H9 (cell line): ENCODE measurements around the gene KRT24. TPM values are rescaled to one million over a fixed set of nuclear protein-coding genes. Genes with fewer than 3 reads are reported as not detected.

Experiments used
- DNase-seq: peaks from one replicate; pipeline ENCODE4 v3.0.0-alpha.2; 2017
- H2AFZ ChIP-seq: one replicate; pipeline ENCODE4 v1.6.1; 2013; ENCODE audit warnings: mild to moderate bottlenecking, low read length, control low read depth, moderate library complexity
- H2AK5ac ChIP-seq: 2 replicates; pipeline ENCODE4 v1.6.1; 2013; ENCODE audit warnings: low read length, control low read depth, mixed read lengths; ENCODE audit not compliant: insufficient read length
- H2BK120ac ChIP-seq: one replicate; pipeline ENCODE4 v1.6.1; 2013; ENCODE audit warnings: low read depth, mild to moderate bottlenecking, low read length, control low read depth, inconsistent platforms; ENCODE audit not compliant: poor library complexity, severe bottlenecking
- H2BK12ac ChIP-seq: 2 replicates; pipeline ENCODE4 v1.6.1; 2013; ENCODE audit warnings: low read length, control low read depth, mixed read lengths, low read depth; ENCODE audit not compliant: insufficient read length
- H2BK15ac ChIP-seq: 2 replicates; pipeline ENCODE4 v1.6.1; 2013; ENCODE audit warnings: low read depth, low read length, control low read depth
- H2BK20ac ChIP-seq: one replicate; pipeline ENCODE4 v1.6.1; 2013; ENCODE audit warnings: low read depth, mild to moderate bottlenecking, low read length, control low read depth, inconsistent platforms; ENCODE audit not compliant: poor library complexity, severe bottlenecking
- H2BK5ac ChIP-seq: 2 replicates; pipeline ENCODE4 v1.6.1; 2013; ENCODE audit warnings: low read length, control low read depth, mixed read lengths; ENCODE audit not compliant: insufficient read length
- H3K14ac ChIP-seq: 2 replicates; pipeline ENCODE4 v1.6.1; 2013; ENCODE audit warnings: low read length, control low read depth; ENCODE audit not compliant: insufficient read depth
- H3K18ac ChIP-seq: 2 replicates; pipeline ENCODE4 v1.6.1; 2013; ENCODE audit warnings: low read depth, mild to moderate bottlenecking, mixed read lengths, low read length, control low read depth; ENCODE audit not compliant: insufficient read length
- H3K23ac ChIP-seq: 2 replicates; pipeline ENCODE4 v1.6.1; 2013; ENCODE audit warnings: low read length, control low read depth, mixed read lengths, low read depth; ENCODE audit not compliant: insufficient read length
- H3K23me2 ChIP-seq: 2 replicates; pipeline ENCODE4 v1.6.1; 2013; ENCODE audit warnings: low read depth, mild to moderate bottlenecking, mixed read lengths, low read length, control low read depth; ENCODE audit not compliant: insufficient read length, poor library complexity, severe bottlenecking
- H3K27ac ChIP-seq: 2 replicates; pipeline ENCODE4 v1.5.1; 2013; ENCODE audit warnings: low read length, control low read depth, mixed read lengths, low read depth; ENCODE audit not compliant: insufficient read length
- H3K27me3 ChIP-seq: 2 replicates; pipeline ENCODE4 v1.6.1; 2013; ENCODE audit warnings: low read length, control low read depth, inconsistent platforms; ENCODE audit not compliant: insufficient read depth
- H3K4ac ChIP-seq: 2 replicates; pipeline ENCODE4 v1.6.1; 2013; ENCODE audit warnings: low read depth, mild to moderate bottlenecking, control low read depth, inconsistent platforms, low read length, moderate library complexity
- H3K4me1 ChIP-seq: 2 replicates; pipeline ENCODE4 v1.6.1; 2013; ENCODE audit warnings: low read length, control low read depth, inconsistent platforms; ENCODE audit not compliant: insufficient read depth
- H3K4me2 ChIP-seq: 2 replicates; pipeline ENCODE4 v1.6.1; 2013; ENCODE audit warnings: low read length, control low read depth, mixed read lengths; ENCODE audit not compliant: insufficient read length, insufficient read depth
- H3K56ac ChIP-seq: 2 replicates; pipeline ENCODE4 v1.6.1; 2013; ENCODE audit warnings: low read depth, mild to moderate bottlenecking, mixed read lengths, low read length, control low read depth; ENCODE audit not compliant: insufficient read length
- H3K79me1 ChIP-seq: 2 replicates; pipeline ENCODE4 v1.6.1; 2013; ENCODE audit warnings: low read depth, mild to moderate bottlenecking, moderate library complexity, low read length, control low read depth, inconsistent platforms; ENCODE audit not compliant: insufficient read depth, poor library complexity, severe bottlenecking
- H3K79me2 ChIP-seq: 2 replicates; pipeline ENCODE4 v1.6.1; 2013; ENCODE audit warnings: low read length, control low read depth, inconsistent platforms; ENCODE audit not compliant: insufficient read depth
- H3K9ac ChIP-seq: 2 replicates; pipeline ENCODE4 v1.6.1; 2013; ENCODE audit warnings: low read length, control low read depth, mixed read lengths; ENCODE audit not compliant: insufficient read length; ENCODE audit errors: extremely low read depth
- H3K9me3 ChIP-seq: one replicate; pipeline ENCODE4 v1.6.1; 2013; ENCODE audit warnings: low read depth, low read length, inconsistent platforms; ENCODE audit not compliant: control insufficient read depth
- H3T11ph ChIP-seq: one replicate; pipeline ENCODE4 v1.6.1; 2013; ENCODE audit warnings: mild to moderate bottlenecking, low read length, control low read depth, inconsistent platforms
- H4K20me1 ChIP-seq: one replicate; pipeline ENCODE4 v1.6.1; 2013; ENCODE audit not compliant: control insufficient read depth, insufficient read length, insufficient read depth
- H4K5ac ChIP-seq: 2 replicates; pipeline ENCODE4 v1.6.1; 2013; ENCODE audit warnings: low read depth, mild to moderate bottlenecking, mixed read lengths, low read length, control low read depth; ENCODE audit not compliant: insufficient read length
- H4K8ac ChIP-seq: replicated peaks from 2 replicates; pipeline ENCODE4 v1.6.1; 2013; ENCODE audit warnings: low read length, control low read depth, mixed read lengths, low read depth; ENCODE audit not compliant: insufficient read length
- H4K91ac ChIP-seq: 2 replicates; pipeline ENCODE4 v1.6.1; 2013; ENCODE audit warnings: low read depth, mild to moderate bottlenecking, moderate library complexity, mixed read lengths, low read length, control low read depth; ENCODE audit not compliant: insufficient read length
- H3K27ac Mint-ChIP-seq, 3 experiments: 2 replicates in 2 of 3; 3 replicates in 1 of 3; pipeline ENCODE4 v1.8.0; 2020 to 2021; ENCODE audit warnings: mixed read lengths in 3 of 3, mild to moderate bottlenecking in 1 of 3, moderate library complexity in 1 of 3
- H3K27me3 Mint-ChIP-seq: 2 replicates; pipeline ENCODE4 v1.8.0; 2021; ENCODE audit warnings: low read depth, mild to moderate bottlenecking, moderate library complexity, mixed read lengths
- H3K36me3 Mint-ChIP-seq, 3 experiments: 2 replicates in 2 of 3; 3 replicates in 1 of 3; pipeline ENCODE4 v1.8.0; 2020 to 2021; ENCODE audit warnings: low read depth in 3 of 3, mixed read lengths in 3 of 3; ENCODE audit not compliant: insufficient read depth in 1 of 3
- H3K4me1 Mint-ChIP-seq, 2 experiments: 2 replicates each; pipeline ENCODE4 v1.8.0; 2020; ENCODE audit warnings: mixed read lengths in 2 of 2
- H3K4me3 Mint-ChIP-seq, 2 experiments: 2 replicates in 1 of 2; 3 replicates in 1 of 2; pipeline ENCODE4 v1.8.0; 2020 to 2021; ENCODE audit warnings: mild to moderate bottlenecking in 2 of 2, mixed read lengths in 2 of 2, moderate library complexity in 1 of 2
- H3K9me3 Mint-ChIP-seq, 2 experiments: 2 replicates in 1 of 2; 3 replicates in 1 of 2; pipeline ENCODE4 v1.8.0; 2020; ENCODE audit warnings: mild to moderate bottlenecking in 2 of 2, mixed read lengths in 2 of 2, moderate library complexity in 1 of 2
- WGBS: extraction: QIAGEN DNeasy Blood & Tissue Kit; methylation state at CpG from one replicate; pipeline ENCODE4 v1.1.7; 2013; ENCODE audit warnings: missing lambda C conversion rate, low lambda C conversion rate, mixed read lengths; ENCODE audit not compliant: insufficient read length; ENCODE audit errors: extremely low coverage; 5-methylcytosine and 5-hydroxymethylcytosine counted together
- total RNA-seq: library from RNA; stranded (reverse); gene quantifications from 2 replicates; pipeline ENCODE4 v1.2.1, GENCODE V29; 2021
- TF ChIP-seq, protein P1 (sequence below): fragments of 200-600 bp; sonication (generic); conservative IDR thresholded peaks from 3 replicates; pipeline ENCODE4 v1.8.0; 2021; ENCODE audit warnings: antibody characterized with exemption, mild to moderate bottlenecking

KRT24 gene
- total RNA-seq, 1 experiment from 2014 or later = not detected

DNA sequence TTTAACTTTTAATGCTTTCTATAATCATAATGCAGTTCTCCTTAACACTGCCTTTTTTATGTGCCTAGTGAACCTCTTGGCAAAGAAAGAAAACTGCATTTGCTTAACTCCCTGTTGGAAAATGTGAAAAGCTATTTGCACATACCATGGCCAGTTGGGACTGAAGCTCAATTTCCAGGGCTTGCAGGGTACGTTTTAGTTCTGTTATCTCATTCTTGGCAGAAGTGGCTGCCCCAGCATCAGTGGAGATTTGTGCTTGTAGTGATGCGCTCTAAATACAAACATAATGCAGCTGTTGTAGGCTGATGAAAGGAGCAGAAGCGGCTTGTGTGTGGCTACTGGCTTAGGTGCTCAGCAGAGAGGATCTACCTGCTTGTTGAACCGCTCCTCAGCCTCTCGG, 3.7 kb downstream of the KRT24 start:
- Histone ChIP-seq H3K27ac (no peak overlapping the region), H2BK15ac (no peak overlapping the region), H3K27me3 (no peaks in the 10 kb centered on the region), H3K14ac (no peak overlapping the region), H3K4ac (no peak overlapping the region), H2BK5ac (no peak overlapping the region), H2BK12ac (no peak overlapping the region), H3K18ac (no peak overlapping the region), H3T11ph (no peak overlapping the region), H2BK120ac (no peak overlapping the region), H3K79me1 (no peaks in the 10 kb centered on the region), H3K4me2 (no peak overlapping the region), H2BK20ac (no peak overlapping the region), H2AFZ (no peak overlapping the region), H3K23ac (no peak overlapping the region), H4K20me1 (no peaks in the 10 kb centered on the region), H2AK5ac (no peak overlapping the region), H3K4me1 (no peaks in the 10 kb centered on the region), H4K5ac (no peak overlapping the region), H3K9me3 (no peaks in the 10 kb centered on the region), H4K8ac (no peak overlapping the region), H4K91ac (no peak overlapping the region), H3K9ac (no peak overlapping the region), H3K79me2 (no peaks in the 10 kb centered on the region), H3K23me2 (no peaks in the 10 kb centered on the region), H3K56ac (no peak overlapping the region)
- TF ChIP-seq, protein P1, sequence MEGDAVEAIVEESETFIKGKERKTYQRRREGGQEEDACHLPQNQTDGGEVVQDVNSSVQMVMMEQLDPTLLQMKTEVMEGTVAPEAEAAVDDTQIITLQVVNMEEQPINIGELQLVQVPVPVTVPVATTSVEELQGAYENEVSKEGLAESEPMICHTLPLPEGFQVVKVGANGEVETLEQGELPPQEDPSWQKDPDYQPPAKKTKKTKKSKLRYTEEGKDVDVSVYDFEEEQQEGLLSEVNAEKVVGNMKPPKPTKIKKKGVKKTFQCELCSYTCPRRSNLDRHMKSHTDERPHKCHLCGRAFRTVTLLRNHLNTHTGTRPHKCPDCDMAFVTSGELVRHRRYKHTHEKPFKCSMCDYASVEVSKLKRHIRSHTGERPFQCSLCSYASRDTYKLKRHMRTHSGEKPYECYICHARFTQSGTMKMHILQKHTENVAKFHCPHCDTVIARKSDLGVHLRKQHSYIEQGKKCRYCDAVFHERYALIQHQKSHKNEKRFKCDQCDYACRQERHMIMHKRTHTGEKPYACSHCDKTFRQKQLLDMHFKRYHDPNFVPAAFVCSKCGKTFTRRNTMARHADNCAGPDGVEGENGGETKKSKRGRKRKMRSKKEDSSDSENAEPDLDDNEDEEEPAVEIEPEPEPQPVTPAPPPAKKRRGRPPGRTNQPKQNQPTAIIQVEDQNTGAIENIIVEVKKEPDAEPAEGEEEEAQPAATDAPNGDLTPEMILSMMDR = no peak
- H3K4me3 Mint-ChIP-seq = no peak overlapping the region
- peaks cover 0 to 3% of the 10 kb centered on the region in 2 experiments; a peak in 1 of 4 replicates for H3K4me1 Mint-ChIP-seq
- no peak for DNase-seq
- no peak overlapping the region; a peak in 1 of 7 replicates for H3K27ac Mint-ChIP-seq
- 0 out of 2 replicates have a peak, but pooled peaks cover 5% of the 10 kb centered on the region for H3K27me3 Mint-ChIP-seq
- WGBS = no CpG with 5 or more reads among the region's 5 CpGs
- no peaks in the 10 kb centered on the region for H3K9me3 Mint-ChIP-seq
- H3K36me3 Mint-ChIP-seq = no peaks in the 10 kb centered on the region
